HG02981 (cell line): ENCODE results near the gene RDH14.
A peak's percentile ranks its signal among the peaks of the same experiment; 100 is the strongest.

Experiments
- ATAC-seq: cut with Tn5 transposase; IDR thresholded peaks from one replicate; pipeline ENCODE4 v1.9.1; 2021; ENCODE audit warnings: mild to moderate bottlenecking, moderate library complexity; ENCODE audit not compliant: unreplicated experiment

RDH14 gene

GRCh38 chr2:18560031-18560796 lies at the start of gene RDH14:
TSS of gene RDH14 (minus strand) at chr2:18560653. CDS start at chr2:18560572, 81 bp downstream.
- ATAC-seq = peak; percentile 94

- no peak for ATAC-seq
Observed at GRCh38 chr2:18610090-18610489, 49.6 kb upstream of the RDH14 start.

GRCh38 chr2:18605115-18605514 lies 44.7 kb upstream of the RDH14 start:
- ATAC-seq = no peak

GRCh38 chr2:18604531-18604885 lies 44.1 kb upstream of the RDH14 start:
- no peak for ATAC-seq

GRCh38 chr2:18603854-18604530 lies 43.5 kb upstream of the RDH14 start:
- ATAC-seq = no peak

GRCh38 chr2:18602298-18602697 lies 41.8 kb upstream of the RDH14 start:
- no peak for ATAC-seq

GRCh38 chr2:18600255-18600613 lies 39.8 kb upstream of the RDH14 start:
- no peak for ATAC-seq

- no peak for ATAC-seq
Observed at GRCh38 chr2:18599509-18600254, 39.2 kb upstream of the RDH14 start.

GRCh38 chr2:18598848-18599484 lies 38.5 kb upstream of the RDH14 start:
- ATAC-seq = no peak

GRCh38 chr2:18597618-18598017 lies 37.2 kb upstream of the RDH14 start:
- no peak for ATAC-seq

- no peak for ATAC-seq
Observed at GRCh38 chr2:18596993-18597392, 36.5 kb upstream of the RDH14 start.

GRCh38 chr2:18593496-18593895 lies 33.0 kb upstream of the RDH14 start:
- no peak for ATAC-seq

GRCh38 chr2:18592372-18592771 lies 31.9 kb upstream of the RDH14 start:
- no peak for ATAC-seq

- ATAC-seq = no peak
Observed at GRCh38 chr2:18589354-18589753, 28.9 kb upstream of the RDH14 start, which contains the start of gene NT5C1B. TSS of gene NT5C1B (minus strand) at chr2:18589569. CDS start at chr2:18589468, 101 bp downstream.

GRCh38 chr2:18588802-18589201 lies 28.3 kb upstream of the RDH14 start:
- ATAC-seq = no peak

- no peak for ATAC-seq
Observed at GRCh38 chr2:18588049-18588448, 27.6 kb upstream of the RDH14 start.

- ATAC-seq = no peak
Observed at GRCh38 chr2:18585526-18585925, 25.1 kb upstream of the RDH14 start.

GRCh38 chr2:18584608-18584954 lies 24.1 kb upstream of the RDH14 start:
- ATAC-seq = no peak

GRCh38 chr2:18583905-18584607 lies 23.6 kb upstream of the RDH14 start:
- no peak for ATAC-seq

- ATAC-seq = no peak
Observed at GRCh38 chr2:18580606-18581005, 20.2 kb upstream of the RDH14 start.

GRCh38 chr2:18578033-18578432 lies 17.6 kb upstream of the RDH14 start:
- no peak for ATAC-seq
